NK-92 (cell line): ENCODE results near the gene ZNF513.
"Not testable (repeated sequence)": the region's sequence is repeated elsewhere in the genome, so short reads cannot be mapped to it uniquely, and the experiment has no call there.

ENCODE experiments used
- DNase-seq: peaks from one replicate; lab custom pipeline; 2025; ENCODE audit not compliant: unreplicated experiment; lab: John Stamatoyannopoulos, UW

Gene ZNF513

DNA sequence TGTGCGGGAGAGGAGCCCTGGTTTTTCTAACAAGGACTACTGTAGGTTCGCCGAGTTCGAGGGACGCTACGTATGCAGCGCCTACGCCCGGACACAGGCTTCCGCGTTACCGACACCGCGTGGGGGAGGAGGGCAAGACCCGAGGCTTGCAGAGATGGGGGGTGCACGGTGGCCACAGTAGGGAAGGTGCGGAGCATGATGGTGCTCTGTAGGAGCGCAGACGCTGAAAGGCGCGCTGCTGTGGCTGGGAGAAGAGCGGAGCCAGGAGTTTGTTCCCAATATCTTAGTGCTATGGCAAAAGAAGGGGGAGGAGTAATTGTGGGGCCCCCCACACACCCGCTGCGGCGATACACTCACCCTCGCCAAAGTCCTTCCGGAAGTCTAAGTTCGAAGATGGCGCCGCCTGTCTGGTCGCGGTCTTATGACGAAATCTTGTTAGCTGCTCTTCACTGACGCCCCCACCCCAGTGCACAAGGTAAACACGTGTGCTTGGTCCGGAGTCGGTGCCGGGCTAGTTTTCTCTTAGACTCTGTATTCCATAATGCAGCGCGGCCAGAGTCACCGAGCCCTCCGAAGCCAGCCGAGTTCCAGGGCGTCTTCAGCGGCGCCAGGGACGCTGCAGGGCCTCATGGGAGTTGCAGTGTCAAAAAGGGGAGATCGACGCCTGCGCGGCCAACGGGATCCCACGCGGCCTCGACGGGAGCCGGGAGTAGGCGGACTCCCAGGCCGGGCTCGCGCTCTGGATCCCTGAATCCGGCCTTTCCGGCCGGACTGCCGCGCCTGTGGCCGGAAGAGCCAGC lies 24.0 kb downstream of the ZNF513 start, which contains the start of gene GTF3C2:
Gene GTF3C2 (minus strand): TSS at position 383 of the 800 bp plus-strand sequence. CDS start 13,210 bp downstream, outside the sequence.
- peak; percentile 73 for DNase-seq

GRCh38 chr2:27356056-27356381 lies 24.5 kb downstream of the ZNF513 start:
- DNase-seq, result no peak

DNA sequence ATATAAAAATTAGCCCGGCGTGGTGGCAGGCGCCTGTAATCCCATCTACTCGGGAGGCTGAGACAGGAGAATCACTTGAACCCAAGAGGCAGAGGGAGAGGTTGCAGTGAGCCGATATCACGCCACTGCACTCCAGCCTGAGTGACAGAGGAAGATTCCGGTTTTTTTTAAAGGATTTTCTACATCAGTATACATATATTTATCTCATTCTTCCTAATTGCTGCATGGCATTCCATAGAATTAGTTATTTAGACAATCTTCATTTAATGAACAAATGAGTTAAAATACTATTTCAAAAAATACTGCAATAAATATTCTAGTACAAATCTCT lies 26.0 kb downstream of the ZNF513 start:
- no peak for DNase-seq

DNA sequence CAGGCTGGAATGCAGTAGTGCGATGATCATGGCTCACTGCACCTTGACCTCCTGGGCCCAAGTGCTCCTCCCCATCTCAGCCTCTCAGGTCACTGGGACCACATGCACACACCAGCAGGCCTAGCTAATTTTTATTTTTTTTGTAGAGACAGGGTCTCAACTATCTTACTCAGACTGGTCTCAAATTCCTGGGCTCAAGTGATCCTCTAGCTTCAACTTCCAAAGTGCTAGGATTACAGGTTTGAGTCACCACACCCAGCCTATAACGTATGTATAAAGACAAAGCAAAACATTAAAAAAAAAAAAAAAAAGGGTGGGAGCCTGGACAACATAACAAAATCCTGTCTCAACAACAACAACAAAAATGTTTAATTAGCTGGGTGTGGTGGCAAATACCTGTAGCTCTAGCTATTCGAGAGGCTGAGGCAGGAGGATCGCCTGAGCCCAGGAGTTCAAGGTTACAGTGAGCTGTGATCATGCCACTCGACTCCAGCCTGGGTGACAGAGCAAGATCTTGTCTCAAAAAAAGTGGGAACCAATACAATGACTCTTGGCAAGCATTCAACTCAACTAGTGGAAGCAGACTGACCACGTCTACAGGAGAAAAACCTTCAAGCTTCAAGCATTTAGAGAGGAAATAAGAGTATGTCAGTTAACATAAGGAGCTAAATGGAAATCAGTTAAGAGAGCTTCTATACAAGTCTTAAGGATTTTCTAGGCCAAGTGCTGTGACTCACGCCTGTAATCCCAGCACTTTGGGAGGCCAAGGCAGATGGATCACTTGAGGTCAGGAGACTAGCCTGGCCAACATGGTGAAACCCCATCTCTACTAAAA lies 26.6 kb downstream of the ZNF513 start:
- no peak for DNase-seq

- not testable (repeated sequence) for DNase-seq
Observed at GRCh38 chr2:27353386-27353761, 27.2 kb downstream of the ZNF513 start.

DNA sequence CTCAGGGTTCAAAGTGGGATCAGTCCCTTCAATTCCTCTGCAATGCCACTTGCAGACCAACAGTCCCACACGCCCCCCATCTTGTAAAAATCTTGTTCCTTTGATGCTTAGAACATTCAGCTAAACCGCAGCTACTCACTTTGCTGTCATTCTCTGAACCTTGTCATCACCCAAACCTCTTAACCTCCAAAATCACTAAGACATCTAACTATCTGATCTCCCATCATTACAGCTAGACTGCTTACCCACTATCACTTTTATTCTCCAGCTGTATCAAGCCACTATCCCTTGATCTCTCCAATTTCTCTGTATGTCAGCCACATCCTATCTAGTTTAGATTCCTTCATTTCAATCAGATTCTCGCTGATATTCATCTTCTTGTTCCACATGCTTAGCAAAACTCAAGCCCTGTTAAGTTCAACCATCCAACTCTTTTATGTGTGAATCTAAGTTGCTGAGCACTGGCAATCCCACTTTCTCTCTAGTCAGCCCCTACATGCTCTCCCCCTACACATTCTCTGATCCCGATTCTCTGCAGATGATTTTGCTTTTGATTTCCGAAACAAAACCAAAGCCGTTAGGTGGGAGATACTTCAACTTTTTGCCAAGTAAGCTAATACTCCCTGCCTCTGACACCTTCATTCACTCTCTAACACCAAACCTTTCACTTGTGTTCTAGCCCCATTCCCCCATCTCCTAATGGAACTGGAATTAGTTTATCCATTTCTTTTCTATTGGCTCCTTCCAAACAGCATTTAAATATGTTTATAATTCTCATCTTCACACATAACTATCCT lies 28.5 kb downstream of the ZNF513 start:
- DNase-seq, result no peak

DNA sequence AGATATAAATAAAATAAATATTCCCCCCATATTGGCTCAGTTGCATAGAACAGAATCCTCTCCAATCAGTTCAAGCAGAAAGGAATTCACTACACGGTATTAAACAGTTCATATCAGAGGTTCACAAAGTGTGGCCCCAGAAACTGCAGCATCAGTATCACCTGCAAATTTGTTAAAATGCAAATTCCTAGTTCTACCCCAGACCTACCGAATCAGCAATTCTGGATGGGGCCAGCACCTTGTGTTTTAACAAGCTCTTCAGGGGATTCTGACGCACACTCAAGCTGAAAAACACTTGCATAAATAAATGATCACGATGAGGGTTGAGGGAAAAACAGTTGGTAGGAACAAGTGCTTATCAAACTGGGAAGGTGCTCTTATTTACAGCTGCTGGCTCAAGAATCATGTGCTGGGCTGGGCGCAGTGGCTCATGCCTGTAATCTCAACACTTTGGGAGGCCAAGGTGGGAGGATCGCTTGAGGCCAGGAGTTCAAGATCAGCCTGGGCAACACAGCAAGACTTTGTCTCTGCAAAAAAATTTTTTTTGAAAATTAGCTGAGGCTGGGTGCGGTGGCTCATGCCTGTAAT lies 30.3 kb downstream of the ZNF513 start:
- no peak for DNase-seq

- DNase-seq, result no peak
Observed at GRCh38 chr2:27347641-27348040, 32.9 kb downstream of the ZNF513 start.

DNA sequence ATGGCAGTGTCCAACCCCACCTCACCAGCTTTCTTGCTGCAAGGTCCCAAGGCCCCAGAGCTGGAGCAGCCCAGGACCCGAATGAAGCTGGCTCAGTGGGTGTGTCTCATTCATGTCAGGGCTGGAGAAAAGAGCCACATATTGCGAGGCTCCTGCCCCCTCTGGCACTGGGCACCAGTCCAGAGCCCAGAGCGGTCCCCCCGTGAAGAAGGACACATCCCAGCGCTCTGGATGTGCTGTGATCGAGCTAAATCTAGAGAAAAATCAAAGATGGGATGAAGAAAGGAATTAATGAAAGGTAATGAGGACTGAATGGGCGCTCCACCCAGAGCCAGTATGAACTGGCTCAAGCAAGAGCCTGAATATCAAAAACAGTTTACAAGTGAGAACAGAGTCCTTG lies 44.4 kb downstream of the ZNF513 start:
- no peak for DNase-seq

- DNase-seq, result no peak
Observed at GRCh38 chr2:27335311-27335710, 45.2 kb downstream of the ZNF513 start.
